Measurements from ENCODE around the gene COBLL1. TPM values are rescaled to one million over a fixed set of nuclear protein-coding genes. Genes with fewer than 3 reads are reported as not detected.

Gene COBLL1
- total RNA-seq, 2 donors from 2014 or later: 20.7 to 23.9 TPM

DNA sequence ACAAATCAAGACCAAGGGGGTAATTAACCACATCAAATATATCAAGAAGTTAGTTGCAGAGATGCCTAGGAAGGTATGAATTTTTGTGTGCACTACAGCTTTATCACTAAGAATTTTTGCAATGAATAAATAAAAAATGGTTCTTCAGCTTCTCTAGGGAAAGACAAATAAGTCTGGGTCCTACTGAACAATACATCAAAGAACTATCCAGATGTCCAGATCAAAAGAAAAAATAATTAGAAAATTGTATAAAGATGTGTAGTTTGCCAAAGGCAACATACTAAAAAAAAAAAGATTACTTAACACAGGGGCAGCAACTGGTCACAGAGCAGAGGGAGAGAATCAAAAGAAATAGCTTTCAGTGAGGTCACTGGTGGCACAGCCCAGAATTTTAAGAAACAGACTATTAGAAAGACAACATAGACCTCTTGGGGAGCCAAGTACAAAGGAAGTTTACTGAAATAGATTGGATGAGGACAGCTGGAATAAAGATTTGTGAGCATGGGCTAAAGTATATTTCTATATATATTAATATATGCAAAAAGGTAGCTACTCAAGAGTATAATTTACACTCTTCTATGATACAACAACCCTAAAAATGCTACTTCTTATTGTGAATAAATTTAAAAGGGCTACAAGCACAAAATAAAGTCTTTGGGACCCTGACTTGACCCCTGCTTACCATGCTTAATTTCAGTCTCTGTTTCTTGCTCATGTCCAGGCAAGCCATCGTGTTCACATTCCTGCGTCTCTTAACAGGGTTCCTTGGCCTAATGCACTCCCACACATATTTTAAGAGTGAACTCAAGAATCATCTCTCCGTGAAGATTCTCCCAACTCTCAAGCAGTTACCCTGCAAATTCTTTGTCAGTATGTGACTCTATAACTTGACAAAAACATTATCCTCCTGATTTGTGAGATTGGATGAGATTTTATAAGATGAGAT is 121.4 kb downstream of the COBLL1 start:
- intact Hi-C loops (cut with DNase I): loop anchor here (5.0 kb wide), 1 partner anchor 158 kb away; no protein-coding TSS in a partner anchor
- TF ChIP-seq, protein P1, sequence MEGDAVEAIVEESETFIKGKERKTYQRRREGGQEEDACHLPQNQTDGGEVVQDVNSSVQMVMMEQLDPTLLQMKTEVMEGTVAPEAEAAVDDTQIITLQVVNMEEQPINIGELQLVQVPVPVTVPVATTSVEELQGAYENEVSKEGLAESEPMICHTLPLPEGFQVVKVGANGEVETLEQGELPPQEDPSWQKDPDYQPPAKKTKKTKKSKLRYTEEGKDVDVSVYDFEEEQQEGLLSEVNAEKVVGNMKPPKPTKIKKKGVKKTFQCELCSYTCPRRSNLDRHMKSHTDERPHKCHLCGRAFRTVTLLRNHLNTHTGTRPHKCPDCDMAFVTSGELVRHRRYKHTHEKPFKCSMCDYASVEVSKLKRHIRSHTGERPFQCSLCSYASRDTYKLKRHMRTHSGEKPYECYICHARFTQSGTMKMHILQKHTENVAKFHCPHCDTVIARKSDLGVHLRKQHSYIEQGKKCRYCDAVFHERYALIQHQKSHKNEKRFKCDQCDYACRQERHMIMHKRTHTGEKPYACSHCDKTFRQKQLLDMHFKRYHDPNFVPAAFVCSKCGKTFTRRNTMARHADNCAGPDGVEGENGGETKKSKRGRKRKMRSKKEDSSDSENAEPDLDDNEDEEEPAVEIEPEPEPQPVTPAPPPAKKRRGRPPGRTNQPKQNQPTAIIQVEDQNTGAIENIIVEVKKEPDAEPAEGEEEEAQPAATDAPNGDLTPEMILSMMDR (IDR thresholded peaks at IDR 0.05): no peak
- no peak overlapping the region for H3K9ac ChIP-seq (ENCODE audit: low read depth in 2 of 2, low read length in 2 of 2)

DNA sequence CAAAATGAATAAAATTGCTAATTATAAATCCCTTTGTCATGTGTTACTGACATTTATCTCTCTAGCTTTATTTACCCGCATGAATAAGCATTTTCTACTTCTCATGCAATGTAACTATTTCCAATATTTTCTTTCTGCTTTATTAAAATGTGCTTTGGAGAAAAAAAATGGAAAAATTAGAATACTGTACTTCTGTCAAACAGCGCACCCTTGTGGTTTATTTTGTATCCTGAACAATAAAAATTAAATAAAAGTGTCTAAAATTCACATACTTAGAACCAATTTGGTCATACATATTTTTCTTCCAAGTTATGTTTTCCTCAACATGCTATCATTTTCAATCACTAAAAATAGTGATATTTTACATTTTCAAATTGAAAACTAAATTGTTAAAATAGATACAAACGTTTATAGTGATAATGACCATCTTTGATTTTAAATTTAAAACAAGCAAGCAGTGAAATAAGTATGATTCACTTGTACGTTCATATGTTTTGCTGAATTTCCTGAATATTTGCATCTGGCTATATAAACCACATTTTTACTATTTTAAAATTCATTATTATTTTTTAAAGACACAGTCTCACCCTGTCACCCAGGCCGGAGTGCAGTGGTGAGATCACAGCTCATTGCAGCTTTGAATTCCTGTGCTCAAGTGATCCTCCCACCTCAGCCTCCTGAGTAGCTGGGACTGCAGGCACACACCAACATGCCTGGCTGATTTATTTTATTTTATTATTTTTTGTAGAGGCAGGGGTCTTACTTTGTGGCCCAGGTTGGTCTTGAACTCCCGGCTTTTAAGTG is 124.4 kb downstream of the COBLL1 start:
- Histone ChIP-seq H3K36me3 (no peaks in the 10 kb centered on the region), H3K4me3 (no peak overlapping the region), H3K27me3 (no peaks in the 10 kb centered on the region), H3K4me1 (no peaks in the 10 kb centered on the region), H3K27ac (no peak overlapping the region), H3K9ac (ENCODE audit: low read depth in 2 of 2, low read length in 2 of 2) (no peak overlapping the region), H3K9me3 (no peaks in the 10 kb centered on the region)
- no peak for DNase-seq
- intact Hi-C loops (cut with DNase I): loop anchor here (5.0 kb wide), 1 partner anchor 155 kb away; no protein-coding TSS in a partner anchor
- TF ChIP-seq, protein P1 (IDR thresholded peaks at IDR 0.05): peak; percentile 51

More for the DNA sequence above, 121.4 kb downstream of the COBLL1 start:
- Histone ChIP-seq H3K27me3 (no peaks in the 10 kb centered on the region), H3K4me1 (no peaks in the 10 kb centered on the region), H3K4me3 (no peak overlapping the region), H3K36me3 (no peaks in the 10 kb centered on the region), H3K27ac (no peak overlapping the region), H3K9me3 (no peaks in the 10 kb centered on the region)
- no peak for DNase-seq

GRCh38 chr2:164714471-164714870 is 127.2 kb downstream of the COBLL1 start:
- no peak overlapping the region for H3K27ac ChIP-seq

DNA sequence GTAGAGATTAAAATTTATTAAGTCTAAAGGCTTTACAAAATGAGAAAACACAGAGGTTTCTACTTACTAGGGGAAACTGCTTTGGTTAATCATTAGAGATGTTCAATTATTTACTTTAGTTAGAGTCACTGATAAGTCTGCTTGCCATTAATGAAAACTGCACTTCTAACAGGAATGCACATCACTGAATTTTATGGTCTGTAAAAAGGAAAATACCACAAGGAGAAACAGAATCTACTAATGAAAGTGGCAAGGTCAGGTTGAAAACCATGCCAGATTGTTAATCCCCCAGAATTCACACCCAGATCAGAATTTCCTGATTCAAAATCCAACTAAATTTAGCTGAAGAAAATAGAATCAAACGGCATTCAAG is 129.9 kb downstream of the COBLL1 start:
- Histone ChIP-seq H3K9me3 (no peaks in the 10 kb centered on the region), H3K9ac (ENCODE audit: low read depth in 2 of 2, low read length in 2 of 2) (no peak overlapping the region), H3K4me1 (no peaks in the 10 kb centered on the region), H3K4me3 (no peak overlapping the region), H3K36me3 (no peaks in the 10 kb centered on the region), H3K27me3 (no peaks in the 10 kb centered on the region), H3K27ac (peak overlapping the region; percentile 42)
- TF ChIP-seq, protein P1 (IDR thresholded peaks at IDR 0.05): no peak
- no peak for DNase-seq
- intact Hi-C loops (cut with DNase I): no loop called here

More at GRCh38 chr2:164714471-164714870, 127.2 kb downstream of the COBLL1 start:
- no peaks in the 10 kb centered on the region for H3K36me3 ChIP-seq
- intact Hi-C loops (cut with DNase I): no loop called here
- TF ChIP-seq, protein P1 (IDR thresholded peaks at IDR 0.05): no peak
- H3K4me1 ChIP-seq: no peaks in the 10 kb centered on the region
- H3K9ac ChIP-seq (ENCODE audit: low read depth in 2 of 2, low read length in 2 of 2): no peak overlapping the region
- DNase-seq: no peak
- no peaks in the 10 kb centered on the region for H3K27me3 ChIP-seq
- H3K4me3 ChIP-seq: no peak overlapping the region
- H3K9me3 ChIP-seq: no peaks in the 10 kb centered on the region

All from colonic mucosa (tissue), 4 donors.